Measurements from ENCODE around the gene NCAPD2. TPM values are rescaled to one million over a fixed set of nuclear protein-coding genes. Genes with fewer than 3 reads are reported as not detected.

Gene NCAPD2
- total RNA-seq, 4 donors from 2014 or later = 18.5 to 25.9 (median 22.5) TPM

DNA sequence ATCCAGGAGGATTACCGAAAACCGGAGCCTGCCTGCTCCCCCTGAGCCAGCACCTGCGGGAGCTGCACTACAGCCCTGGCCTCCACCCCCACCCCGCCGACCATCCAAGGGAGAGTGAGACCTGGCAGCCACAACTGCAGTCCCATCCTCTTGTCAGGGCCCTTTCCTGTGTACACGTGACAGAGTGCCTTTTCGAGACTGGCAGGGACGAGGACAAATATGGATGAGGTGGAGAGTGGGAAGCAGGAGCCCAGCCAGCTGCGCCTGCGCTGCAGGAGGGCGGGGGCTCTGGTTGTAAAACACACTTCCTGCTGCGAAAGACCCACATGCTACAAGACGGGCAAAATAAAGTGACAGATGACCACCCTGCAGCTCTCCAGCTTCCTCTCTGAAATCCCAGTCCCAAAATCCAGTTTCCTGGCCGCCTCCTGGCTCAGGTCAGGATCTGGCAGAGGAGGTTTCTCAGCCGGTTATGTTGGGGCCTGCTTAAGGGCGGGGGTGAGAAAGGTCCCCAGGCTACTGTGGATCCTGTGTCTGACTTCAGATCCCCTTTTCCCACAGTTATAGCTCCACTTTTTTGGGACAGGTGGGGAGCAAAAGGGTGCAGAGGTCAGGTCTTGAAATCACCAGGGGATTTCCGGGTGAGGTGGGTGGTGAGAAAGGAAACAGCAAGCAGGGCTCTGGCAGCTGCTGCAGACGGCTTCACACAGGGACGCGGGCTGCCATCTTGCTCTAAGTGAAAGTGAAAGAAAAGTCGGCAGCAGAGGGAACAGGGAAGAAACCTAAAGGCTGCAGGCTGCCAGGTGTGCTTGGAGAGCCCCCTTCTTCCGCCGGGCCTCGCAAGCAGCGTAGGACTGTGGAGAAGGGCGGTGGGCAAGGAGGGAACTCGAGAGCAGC is 42.3 kb upstream of the NCAPD2 start, which contains the start of gene TAPBPL:
TSS of gene TAPBPL (plus strand) at position 695 of the 897 bp plus-strand sequence. CDS start 207 bp downstream, outside the sequence.
- peak within 1 kb of the TSS; percentile 66 for H3K4me3 ChIP-seq (ENCODE audit: low read depth, poor library complexity, severe bottlenecking)
- intact Hi-C loops (cut with DNase I; ENCODE audit: low total_unique reads) = no loop called here
- 1% methylated on average over 27 of the region's 27 CpGs for WGBS, 2 donors
- TF ChIP-seq CTCF (IDR thresholded peaks at IDR 0.05) (no peak), POLR2A (IDR thresholded peaks at IDR 0.05) (no peak)
- peak; percentile 86 to 95 for DNase-seq (ENCODE audit: low spot score in 2 of 2)

DNA sequence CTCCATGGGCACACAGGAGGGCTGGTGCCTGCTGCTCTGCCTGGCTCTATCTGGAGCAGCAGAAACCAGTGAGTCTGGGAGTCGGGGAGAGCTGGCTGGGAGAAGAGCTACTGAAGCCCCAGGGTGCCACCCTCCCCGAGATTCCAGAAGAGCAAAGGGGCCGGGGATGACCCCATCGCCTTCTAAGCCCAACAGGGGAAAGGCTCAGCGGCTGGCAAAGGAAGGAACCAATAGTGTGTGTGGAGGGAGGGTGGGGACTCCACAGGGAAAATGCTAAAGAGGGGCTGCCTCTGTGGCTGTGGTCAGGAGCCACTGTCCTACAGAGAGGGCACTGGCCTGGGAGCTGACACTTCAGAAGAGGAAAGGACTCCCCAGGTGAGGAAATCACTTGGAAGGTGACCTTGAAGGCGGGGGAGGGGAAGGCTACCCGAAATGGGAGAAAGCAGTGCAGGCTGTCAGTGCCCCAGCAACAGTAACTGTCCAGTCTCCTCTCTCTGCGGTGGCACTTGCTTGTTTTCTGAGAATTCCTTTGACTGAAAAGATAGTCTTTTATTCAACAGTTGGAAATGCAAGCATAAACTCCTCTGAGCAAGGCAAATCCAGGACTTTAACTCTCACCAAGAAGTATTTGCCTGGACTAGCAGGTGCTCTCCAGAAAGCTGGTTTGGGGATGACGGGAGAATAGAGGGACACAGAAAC is 41.5 kb upstream of the NCAPD2 start:
- intact Hi-C loops (cut with DNase I; ENCODE audit: low total_unique reads) = no loop called here
- TF ChIP-seq CTCF (IDR thresholded peaks at IDR 0.05) = no peak
- TF ChIP-seq POLR2A (IDR thresholded peaks at IDR 0.05) = no peak
- H3K4me3 ChIP-seq (ENCODE audit: low read depth, poor library complexity, severe bottlenecking) = peak overlapping the region; percentile 66
- WGBS, 2 donors = 2 to 3% methylated on average over 9 of the region's 9 CpGs
- peak in 1 of 2 donors; percentile 85 for DNase-seq (ENCODE audit: low spot score in 2 of 2)

GRCh38 chr12:6452944-6453630 is 40.8 kb upstream of the NCAPD2 start:
- WGBS, 2 donors = 50 to 53% methylated on average over 14 to 17 of the region's 17 CpGs
- intact Hi-C loops (cut with DNase I; ENCODE audit: low total_unique reads) = no loop called here
- TF ChIP-seq CTCF (IDR thresholded peaks at IDR 0.05) (no peak), POLR2A (IDR thresholded peaks at IDR 0.05) (no peak)
- H3K4me3 ChIP-seq (ENCODE audit: low read depth, poor library complexity, severe bottlenecking) = no peak overlapping the region
- DNase-seq (ENCODE audit: low spot score in 2 of 2) = peak in 1 of 2 donors; percentile 86

GRCh38 chr12:6457220-6457945 is 36.5 kb upstream of the NCAPD2 start:
- WGBS, 2 donors = 87 to 88% methylated on average over 8 to 12 of the region's 12 CpGs
- no peak overlapping the region for H3K4me3 ChIP-seq (ENCODE audit: low read depth, poor library complexity, severe bottlenecking)
- TF ChIP-seq CTCF (IDR thresholded peaks at IDR 0.05) (no peak), POLR2A (IDR thresholded peaks at IDR 0.05) (no peak)
- intact Hi-C loops (cut with DNase I; ENCODE audit: low total_unique reads) = no loop called here
- DNase-seq (ENCODE audit: low spot score in 2 of 2) = peak in 1 of 2 donors; percentile 78
